HG03196 (cell line): Measurements from ENCODE around the gene ADISSP.
A peak's percentile ranks its signal among the peaks of the same experiment; 100 is the strongest.

Experiments
- ATAC-seq: cut with Tn5 transposase; IDR thresholded peaks from one replicate; pipeline ENCODE4 v1.9.1; 2021; ENCODE audit not compliant: unreplicated experiment

The ADISSP gene

DNA sequence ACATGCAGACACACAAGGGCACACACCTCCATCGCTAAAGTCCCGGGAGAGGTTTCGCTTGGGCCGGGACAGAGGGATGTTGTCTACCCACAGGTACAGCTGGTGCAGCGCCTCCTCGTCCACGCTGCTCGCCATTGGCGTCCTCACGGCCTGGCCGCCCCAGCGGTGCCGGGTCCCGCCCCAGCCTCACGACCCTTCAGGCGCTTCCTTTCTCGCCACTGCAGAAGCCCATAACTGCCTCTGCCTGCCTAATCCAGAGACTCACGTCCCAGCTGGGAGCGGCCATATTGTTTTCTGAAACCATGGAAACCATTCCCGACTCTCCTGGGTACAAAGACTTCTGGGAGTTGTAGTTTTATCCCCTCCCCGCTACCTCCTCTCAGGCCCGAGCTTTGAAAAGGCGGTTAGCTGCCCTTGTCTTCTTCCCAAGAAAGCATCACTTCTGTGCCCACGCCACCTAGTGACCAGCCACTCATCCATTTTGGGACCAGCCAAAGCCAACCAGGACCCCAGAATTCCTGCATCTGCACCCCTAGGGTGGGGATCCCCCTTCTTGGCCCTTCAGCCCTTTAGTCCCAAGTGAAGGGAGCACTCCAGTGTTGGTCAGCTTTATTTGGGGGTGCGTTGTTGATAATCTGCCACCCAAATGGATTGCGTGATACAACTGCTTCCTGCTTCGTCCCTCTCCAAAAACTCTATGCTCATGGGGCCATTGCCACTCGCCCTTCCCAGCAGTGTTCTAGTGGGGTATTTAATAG, 13.8 kb upstream of the ADISSP start, which contains the start of gene SPEF1:
Gene SPEF1 (minus strand): TSS at position 296 of the 758 bp plus-strand sequence. CDS start 161 bp downstream, at position 135.
- ATAC-seq, result peak; percentile 39

DNA sequence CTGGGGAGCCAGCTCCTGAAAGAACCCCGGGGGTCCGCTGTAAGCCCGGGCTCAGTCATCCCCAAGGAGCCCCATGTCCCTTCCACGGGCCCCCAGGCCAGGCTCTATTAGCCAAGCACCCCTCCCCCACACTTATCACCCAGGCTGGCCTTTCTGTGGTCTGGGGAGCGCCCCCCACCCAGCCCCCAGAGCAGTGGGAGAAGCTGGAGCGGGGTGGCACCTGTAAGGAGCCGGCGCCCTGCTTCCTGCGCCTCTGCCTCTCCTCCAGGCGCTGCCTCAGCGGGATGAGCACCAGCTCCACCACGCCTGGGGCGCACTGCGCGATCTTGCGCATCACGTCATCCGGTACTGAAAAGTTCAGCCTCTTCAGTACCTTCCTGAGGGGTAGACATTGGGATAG, 11.4 kb upstream of the ADISSP start:
- ATAC-seq, result no peak

DNA sequence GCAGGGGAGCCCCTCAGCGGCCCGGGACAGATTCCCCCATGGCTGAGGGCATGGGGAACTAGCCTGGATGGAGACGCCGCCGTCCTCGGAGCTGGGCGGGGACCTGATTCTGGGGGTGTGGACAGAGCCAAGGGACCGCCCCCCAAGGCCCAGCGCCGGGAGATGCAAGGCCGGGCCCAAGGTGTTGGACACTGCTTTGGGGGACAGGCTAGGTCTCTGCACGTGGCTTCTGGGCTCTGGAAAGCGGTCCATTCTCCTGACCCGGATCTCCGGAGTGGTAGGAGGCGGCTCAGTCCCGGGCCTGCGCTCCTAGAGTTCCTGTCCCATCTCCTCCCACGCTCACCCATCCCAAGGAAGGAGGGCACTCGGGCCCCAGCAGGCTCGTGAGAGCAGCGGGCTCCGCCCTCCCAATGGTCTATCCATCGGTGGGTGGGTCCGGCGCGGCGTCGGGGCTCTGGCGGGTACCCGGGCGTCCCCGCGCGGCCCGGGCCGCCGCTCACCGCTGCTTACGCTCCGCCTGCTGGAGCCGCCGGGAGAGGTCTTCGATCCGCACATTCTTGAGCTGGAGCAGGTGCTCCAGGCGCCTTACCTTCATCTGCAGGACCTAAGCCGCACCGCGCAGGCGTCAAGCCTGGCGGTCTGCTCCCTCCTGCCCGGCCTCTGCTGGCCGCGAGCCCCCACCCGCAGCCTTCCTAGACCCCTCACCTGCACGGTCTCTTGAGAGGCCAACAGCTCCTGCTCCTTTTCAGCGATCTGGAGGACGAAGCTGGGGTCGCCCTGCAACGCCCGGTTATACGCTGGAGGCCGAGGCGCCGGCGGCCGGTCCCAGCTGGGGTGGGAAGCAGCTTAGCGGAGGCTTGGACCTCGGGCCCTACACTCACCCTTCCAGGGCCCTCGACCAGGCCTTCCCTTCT, 10.4 kb upstream of the ADISSP start:
- no peak for ATAC-seq

DNA sequence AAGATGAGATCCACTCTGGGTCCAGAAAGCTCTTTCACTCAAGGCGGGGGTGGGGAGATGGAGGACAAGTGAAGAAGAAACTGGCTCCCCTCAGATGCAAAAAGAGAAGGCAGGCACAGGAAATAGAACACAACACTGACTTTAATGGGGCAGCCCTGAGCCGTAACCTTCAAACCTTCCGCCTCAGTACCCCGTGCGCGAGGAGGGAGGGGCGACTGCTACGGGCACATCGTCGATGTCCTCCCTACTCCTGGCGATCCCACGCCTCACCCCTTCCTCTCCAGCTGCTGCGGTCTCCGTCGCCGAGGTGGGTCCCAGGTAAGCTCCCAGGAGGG, 9.8 kb upstream of the ADISSP start:
- no peak for ATAC-seq

- ATAC-seq, result no peak
Measured at GRCh38 chr20:3775457-3776108, 8.0 kb upstream of the ADISSP start.

DNA sequence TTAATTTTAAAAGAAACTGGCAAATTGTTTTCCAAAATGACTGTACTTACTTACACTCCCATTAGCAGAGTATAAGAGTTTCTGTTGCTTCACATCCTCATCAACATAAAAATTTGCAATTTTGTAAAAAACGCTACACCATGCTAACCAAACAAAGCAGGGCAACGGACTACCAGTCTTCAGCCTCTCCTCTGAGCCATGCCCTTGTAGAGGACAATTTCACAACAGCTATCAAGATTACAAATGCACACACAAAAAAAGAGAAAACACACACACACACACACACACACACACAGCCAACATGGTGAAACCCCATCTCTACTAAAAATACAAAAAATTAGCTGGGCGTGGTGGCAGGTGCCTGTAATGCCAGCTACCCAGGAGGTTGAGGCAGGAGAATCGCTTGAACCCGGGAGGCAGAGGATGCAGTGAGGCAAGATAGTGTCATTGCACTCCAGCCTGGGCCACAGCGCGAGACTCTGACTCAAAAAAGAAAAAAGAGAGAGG, 4.1 kb upstream of the ADISSP start:
- ATAC-seq, result no peak

DNA sequence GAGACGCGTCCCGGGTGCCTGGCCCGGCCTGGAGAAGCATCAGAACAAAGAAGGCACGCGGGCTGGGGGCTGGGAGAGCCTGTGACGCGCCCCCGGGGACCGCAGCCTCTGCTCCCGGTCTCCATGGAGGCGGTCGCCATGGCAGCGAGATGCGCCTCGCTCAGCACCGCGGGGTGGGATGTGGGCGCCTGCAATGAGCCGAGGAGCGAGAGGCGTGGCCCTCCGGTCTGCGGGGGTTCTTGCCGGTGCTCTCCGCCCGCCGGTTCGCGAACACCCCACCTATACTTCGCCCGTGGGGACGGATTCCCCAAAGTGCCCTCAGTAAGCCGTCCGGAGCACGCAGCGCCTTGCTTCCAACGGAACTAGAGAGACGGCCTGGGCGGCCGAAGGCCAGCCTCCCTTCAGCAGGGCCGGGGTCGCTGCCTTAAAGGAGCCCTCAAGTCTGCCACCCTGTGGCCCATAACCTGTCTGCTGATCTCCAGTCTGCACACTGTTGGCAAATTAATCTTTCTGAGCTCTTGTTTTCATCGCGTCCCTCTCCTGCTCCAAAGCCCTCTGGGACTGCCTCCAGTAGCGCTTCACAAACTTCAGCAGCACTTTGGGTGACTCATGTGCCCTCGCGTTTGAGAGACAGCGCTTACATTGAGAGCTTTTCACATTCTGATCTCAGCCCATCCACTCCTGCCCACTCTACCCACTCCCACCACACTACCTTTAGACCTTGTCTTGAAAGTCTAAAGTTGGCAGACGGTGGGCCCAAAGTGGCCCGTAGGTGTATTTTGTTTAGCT, 983 bp upstream of the ADISSP start:
- peak; percentile 35 for ATAC-seq

DNA sequence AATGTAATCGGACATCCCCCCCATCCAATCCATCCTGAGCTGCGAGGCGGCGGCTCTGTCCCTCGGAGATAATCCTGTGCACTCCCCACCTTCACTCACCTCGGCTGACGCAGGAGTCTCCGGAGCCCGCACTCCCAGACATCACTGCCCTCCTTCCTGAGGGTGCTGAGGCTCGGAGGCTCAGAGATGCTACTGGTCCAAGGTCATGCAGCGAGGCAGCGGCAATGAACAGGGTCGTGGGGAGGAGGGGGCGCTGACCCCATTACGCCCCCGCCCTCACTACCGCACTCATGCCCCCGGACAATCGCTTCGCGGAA, 485 bp downstream of the ADISSP start:
- ATAC-seq, result no peak

- ATAC-seq, result no peak
Measured at GRCh38 chr20:3766422-3767109, 987 bp downstream of the ADISSP start.

DNA sequence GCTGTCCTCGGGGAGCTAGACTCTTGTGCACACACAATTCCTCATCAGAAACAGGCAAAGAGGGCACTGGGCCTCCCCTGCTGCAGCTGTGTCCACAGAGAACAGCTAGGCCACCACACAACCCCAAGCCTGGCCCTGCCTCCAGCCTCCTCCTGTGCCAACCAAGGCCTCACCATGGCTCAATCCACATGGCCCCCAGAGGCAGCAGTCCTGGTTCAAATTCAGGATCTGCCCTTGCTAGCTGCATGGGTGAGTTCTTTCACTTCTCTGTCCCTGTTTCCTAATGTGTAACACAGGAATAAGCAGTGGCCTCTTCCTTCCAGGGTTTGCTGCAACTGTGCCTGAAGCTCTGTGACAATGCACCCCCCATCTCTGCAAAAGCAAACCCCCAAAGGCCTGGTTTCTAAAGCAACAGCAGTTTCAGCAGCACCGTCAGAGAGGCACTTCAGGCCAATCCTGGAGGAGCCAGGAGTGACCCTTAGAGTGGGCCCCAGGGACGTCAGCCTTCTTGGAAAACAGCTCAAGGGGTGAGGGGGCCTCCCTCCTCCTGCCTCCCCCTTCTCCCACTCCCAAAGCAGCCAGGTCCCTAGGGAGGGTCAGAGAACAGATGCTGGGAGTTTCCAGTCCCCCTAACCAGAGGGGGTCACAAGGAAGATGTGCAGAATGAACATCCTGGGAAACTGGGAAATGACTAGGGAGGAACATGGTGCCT, 2.2 kb downstream of the ADISSP start:
- ATAC-seq, result no peak

GRCh38 chr20:3764659-3765058, 2.9 kb downstream of the ADISSP start:
- ATAC-seq, result no peak

DNA sequence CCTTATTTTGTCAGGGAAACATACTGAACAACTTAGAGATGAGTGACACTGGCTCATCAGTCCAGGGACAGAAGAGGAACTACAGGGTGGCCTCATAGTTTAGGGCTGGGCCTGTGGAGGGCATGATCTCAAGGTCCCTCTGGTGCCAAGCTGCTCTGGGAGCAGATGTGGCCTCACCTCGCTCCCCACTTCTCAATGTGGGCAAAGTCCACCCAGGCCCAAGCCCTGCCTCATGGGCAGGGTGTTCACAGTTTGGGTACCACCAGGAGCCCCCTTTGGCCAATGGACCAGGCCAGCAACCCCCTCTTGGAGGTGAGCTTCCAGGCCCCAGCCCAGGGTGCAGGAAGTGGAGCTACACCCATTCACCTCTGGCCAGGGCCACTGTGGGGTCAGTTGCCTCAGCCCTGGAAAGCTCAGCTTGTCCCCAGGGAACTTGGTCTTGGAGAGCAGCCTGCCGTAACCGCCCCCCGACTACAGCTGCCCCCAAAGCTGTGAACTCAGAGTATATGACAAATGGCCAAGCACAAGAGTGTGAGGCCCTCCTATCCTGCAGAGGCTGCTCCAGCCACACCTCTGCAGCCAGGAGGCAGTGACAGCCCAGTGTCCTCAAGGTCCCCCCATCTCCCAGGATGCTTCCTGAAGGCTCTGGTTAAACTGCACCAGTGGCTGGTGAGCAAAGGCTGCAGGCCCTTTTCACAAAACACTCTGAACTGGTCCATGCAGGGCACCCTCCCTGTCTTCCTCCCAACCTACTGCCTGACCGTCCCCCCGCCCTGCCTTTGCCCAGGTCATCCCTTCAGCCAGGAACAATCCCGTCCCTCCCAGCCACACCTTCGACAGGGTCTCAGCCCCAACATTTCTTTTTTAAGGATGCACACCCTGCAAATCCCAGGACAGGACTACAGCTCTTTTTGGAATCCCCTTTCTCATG, 3.6 kb downstream of the ADISSP start:
- ATAC-seq, result no peak

DNA sequence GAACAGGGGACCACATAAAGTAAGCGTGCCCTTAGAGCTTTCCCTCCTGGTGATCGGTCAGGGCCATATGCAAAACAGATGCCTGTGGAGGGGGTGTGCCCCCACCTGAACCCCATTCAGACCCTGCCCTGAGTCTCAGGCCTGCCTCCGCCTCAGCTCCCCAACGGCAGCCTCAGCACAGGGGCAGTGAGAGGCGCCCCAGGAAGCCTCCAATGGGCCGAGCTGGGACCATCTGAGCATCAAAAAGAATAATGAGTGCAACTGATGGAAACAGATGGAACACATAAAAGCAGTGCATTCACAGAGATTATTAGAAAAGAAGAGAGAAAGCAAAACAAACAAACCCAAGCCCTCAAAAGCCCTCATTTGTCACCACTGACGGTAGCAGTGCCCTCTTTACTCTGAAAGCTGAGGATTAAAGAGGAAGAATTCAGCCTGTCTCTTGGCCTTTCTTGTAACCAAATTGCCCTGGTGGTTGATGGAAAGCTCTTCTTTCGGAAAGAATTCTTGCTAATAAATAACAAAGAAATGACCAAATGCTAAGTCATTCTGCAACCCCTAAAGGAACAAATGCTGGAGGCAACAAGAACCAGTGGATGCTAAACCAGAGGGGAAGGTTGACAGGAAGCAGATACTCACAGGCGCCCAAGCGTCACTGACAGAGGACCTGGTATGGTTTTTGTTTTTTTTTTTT, 6.8 kb downstream of the ADISSP start:
- ATAC-seq, result no peak

DNA sequence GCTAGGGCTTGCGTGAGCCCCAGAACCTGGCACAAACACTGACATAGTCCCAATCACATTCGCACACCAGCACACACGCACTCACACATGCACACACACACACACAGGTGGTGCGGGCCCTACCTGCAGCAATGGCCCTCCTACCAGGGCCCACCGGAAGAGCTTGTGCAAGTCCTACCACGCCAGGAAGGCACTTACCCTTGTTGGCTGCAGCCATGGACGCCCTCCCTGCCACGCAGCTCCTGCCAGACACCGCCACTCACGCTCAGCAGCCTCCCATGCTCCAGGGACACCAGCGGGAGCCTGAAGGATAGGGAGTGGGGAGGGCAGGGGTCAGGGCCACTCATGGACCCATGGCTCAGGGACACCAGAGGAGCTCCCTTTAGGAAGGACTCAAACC, 7.7 kb downstream of the ADISSP start:
- no peak for ATAC-seq

DNA sequence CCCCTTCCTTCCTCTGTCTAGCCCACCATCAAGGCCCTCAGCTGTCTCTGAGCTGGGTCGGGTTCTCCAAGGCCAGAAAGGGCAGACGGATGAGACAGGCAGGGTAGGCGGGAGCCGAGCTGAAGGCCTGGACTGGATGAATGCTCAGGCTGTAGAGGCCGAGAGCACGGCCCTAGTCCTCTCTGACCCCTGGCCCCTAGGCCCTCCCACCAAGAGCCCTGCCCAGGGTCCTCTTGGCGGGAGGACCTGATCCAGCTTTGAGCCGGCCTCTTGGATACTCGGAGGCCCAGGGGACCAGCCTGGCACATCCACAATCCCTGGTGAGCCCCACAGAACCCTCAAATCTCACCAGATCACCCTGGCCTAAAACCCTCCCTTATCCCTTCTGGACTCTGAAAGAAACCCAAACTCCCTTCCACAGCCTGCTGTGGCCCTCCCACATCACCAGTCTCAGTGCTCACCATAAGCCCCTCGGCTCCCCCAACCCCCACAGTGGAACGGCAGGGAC, 8.2 kb downstream of the ADISSP start:
- no peak for ATAC-seq

DNA sequence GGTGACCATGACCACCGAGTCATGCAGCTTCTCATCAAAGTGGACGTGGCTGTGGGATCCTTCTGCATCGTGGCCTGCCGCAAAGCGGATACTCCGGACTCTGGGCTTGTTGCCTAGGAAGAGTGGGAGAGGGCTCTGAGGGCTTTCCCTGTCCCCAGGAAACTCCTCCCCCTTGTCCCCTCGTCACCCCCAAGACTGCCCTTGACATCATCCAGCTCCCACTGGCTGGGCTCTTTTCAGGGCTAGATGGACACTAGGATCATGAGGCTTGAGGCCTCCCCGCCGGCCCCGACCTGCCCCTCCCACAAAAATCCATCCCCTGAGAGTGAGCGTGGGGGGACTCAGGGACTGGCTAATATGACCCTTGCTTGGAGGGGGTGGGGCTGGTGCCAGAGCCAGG, 9.0 kb downstream of the ADISSP start:
- ATAC-seq, result no peak

GRCh38 chr20:3757268-3757667, 10.3 kb downstream of the ADISSP start:
- no peak for ATAC-seq
